PFSK-1 (cell line): ENCODE results near the gene NLRP3.

Experiments
- FOXP2 ChIP-seq: optimal IDR thresholded peaks from 2 replicates; pipeline ENCODE3; 2011; ENCODE audit warnings: borderline replicate concordance, control low read depth, inconsistent platforms; ENCODE audit not compliant: insufficient read depth; ENCODE audit errors: extremely low read length, extremely low read depth
- POLR2AphosphoS5 ChIP-seq: IDR thresholded peaks from 2 replicates; pipeline ENCODE4 v1.6.1; 2012; ENCODE audit warnings: low read depth, mild to moderate bottlenecking, control low read depth, low read length, moderate library complexity
- REST ChIP-seq, 2 experiments: IDR thresholded peaks; 2 replicates each; pipeline versions ENCODE4 v1.6.1 to v1.8.0; 2011 to 2012; ENCODE audit warnings: low read depth in 2 of 2, low read length in 2 of 2, control low read depth in 1 of 2, inconsistent platforms in 1 of 2, mild to moderate bottlenecking in 1 of 2, moderate library complexity in 1 of 2; ENCODE audit not compliant: insufficient read depth in 1 of 2
- SIN3A ChIP-seq: IDR thresholded peaks from 2 replicates; pipeline ENCODE4 v1.6.1; 2012; ENCODE audit warnings: mild to moderate bottlenecking, low read length, moderate library complexity, borderline replicate concordance; ENCODE audit not compliant: insufficient read depth
- TAF1 ChIP-seq: IDR thresholded peaks from 2 replicates; pipeline ENCODE4 v1.6.1; 2012; ENCODE audit warnings: low read length, control low read depth, borderline replicate concordance; ENCODE audit not compliant: insufficient read depth

Gene NLRP3

GRCh38 chr1:247421074-247421473 is 5.1 kb downstream of the NLRP3 start:
- TF ChIP-seq REST (IDR thresholded peaks at IDR 0.05; ENCODE audit: insufficient read depth in 1 of 2, low read depth in 2 of 2, low read length in 2 of 2): no peak
- no peak for TF ChIP-seq SIN3A
- TF ChIP-seq FOXP2: no peak
- no peak for TF ChIP-seq POLR2AphosphoS5
- no peak for TF ChIP-seq TAF1

- TF ChIP-seq SIN3A (no peak), TAF1 (no peak), REST (IDR thresholded peaks at IDR 0.05; ENCODE audit: insufficient read depth in 1 of 2, low read depth in 2 of 2, low read length in 2 of 2) (no peak), POLR2AphosphoS5 (no peak), FOXP2 (no peak)
These were observed 13.5 kb downstream of the NLRP3 start for GRCh38 chr1:247429496-247429895.

- TF ChIP-seq SIN3A (no peak), TAF1 (no peak), POLR2AphosphoS5 (no peak), REST (IDR thresholded peaks at IDR 0.05; ENCODE audit: insufficient read depth in 1 of 2, low read depth in 2 of 2, low read length in 2 of 2) (no peak)
These were observed 14.5 kb downstream of the NLRP3 start for GRCh38 chr1:247430434-247430833.

GRCh38 chr1:247431643-247432042 is 15.7 kb downstream of the NLRP3 start:
- TF ChIP-seq POLR2AphosphoS5 (no peak), REST (IDR thresholded peaks at IDR 0.05; ENCODE audit: insufficient read depth in 1 of 2, low read depth in 2 of 2, low read length in 2 of 2) (no peak)

GRCh38 chr1:247434005-247434404 is 18.0 kb downstream of the NLRP3 start:
- no peak for TF ChIP-seq REST (IDR thresholded peaks at IDR 0.05; ENCODE audit: insufficient read depth in 1 of 2, low read depth in 2 of 2, low read length in 2 of 2)
- no peak for TF ChIP-seq POLR2AphosphoS5
- no peak for TF ChIP-seq TAF1
- TF ChIP-seq SIN3A: no peak
- TF ChIP-seq FOXP2: no peak
